GM21390 (cell line): ENCODE data around the gene SPIB.
"Not testable (repeated sequence)": the region's sequence is repeated elsewhere in the genome, so short reads cannot be mapped to it uniquely, and the experiment has no call there.

ENCODE experiments used
- ATAC-seq: cut with Tn5 transposase; IDR thresholded peaks from one replicate; pipeline ENCODE4 v1.9.1; 2021; ENCODE audit not compliant: unreplicated experiment

SPIB gene

GRCh38 chr19:50435221-50435620 is 16.5 kb downstream of the SPIB start:
- ATAC-seq = no peak

GRCh38 chr19:50435627-50436026 is 16.9 kb downstream of the SPIB start:
- no peak for ATAC-seq

GRCh38 chr19:50437862-50438449 is 19.2 kb downstream of the SPIB start:
- no peak for ATAC-seq

GRCh38 chr19:50439130-50439529 is 20.4 kb downstream of the SPIB start:
- not testable (repeated sequence) for ATAC-seq

- no peak for ATAC-seq
Observed at GRCh38 chr19:50444059-50444458, 25.3 kb downstream of the SPIB start.

GRCh38 chr19:50447053-50447452 is 28.3 kb downstream of the SPIB start:
- no peak for ATAC-seq

GRCh38 chr19:50447750-50448149 is 29.0 kb downstream of the SPIB start:
- no peak for ATAC-seq

- no peak for ATAC-seq
Observed at GRCh38 chr19:50449236-50449899, 30.6 kb downstream of the SPIB start.

- ATAC-seq = no peak
Observed at GRCh38 chr19:50450369-50451222, 31.9 kb downstream of the SPIB start.

GRCh38 chr19:50451223-50451534 is 32.4 kb downstream of the SPIB start:
- no peak for ATAC-seq

- ATAC-seq = no peak
Observed at GRCh38 chr19:50453243-50453642, 34.5 kb downstream of the SPIB start.

GRCh38 chr19:50455992-50456391 is 37.3 kb downstream of the SPIB start:
- no peak for ATAC-seq

GRCh38 chr19:50457300-50457699 is 38.6 kb downstream of the SPIB start:
- ATAC-seq = no peak

GRCh38 chr19:50458396-50459066 is 39.8 kb downstream of the SPIB start:
- no peak for ATAC-seq

GRCh38 chr19:50459067-50459456 is 40.3 kb downstream of the SPIB start:
- ATAC-seq = no peak

- no peak for ATAC-seq
Observed at GRCh38 chr19:50459638-50460037, 40.9 kb downstream of the SPIB start.

GRCh38 chr19:50460161-50460765 is 41.5 kb downstream of the SPIB start:
- peak; percentile 58 for ATAC-seq

- no peak for ATAC-seq
Observed at GRCh38 chr19:50461066-50461875, 42.5 kb downstream of the SPIB start.

GRCh38 chr19:50462970-50463369 is 44.2 kb downstream of the SPIB start:
- no peak for ATAC-seq

GRCh38 chr19:50464348-50464747 is 45.6 kb downstream of the SPIB start:
- no peak for ATAC-seq
